NCI-H146 (cell line): ENCODE data around the gene PGAM2.
A peak's percentile ranks its signal among the peaks of the same experiment; 100 is the strongest.

Experiments
- DNase-seq: peaks from one replicate; lab custom pipeline; 2025; lab: John Stamatoyannopoulos, UW

Gene PGAM2

DNA sequence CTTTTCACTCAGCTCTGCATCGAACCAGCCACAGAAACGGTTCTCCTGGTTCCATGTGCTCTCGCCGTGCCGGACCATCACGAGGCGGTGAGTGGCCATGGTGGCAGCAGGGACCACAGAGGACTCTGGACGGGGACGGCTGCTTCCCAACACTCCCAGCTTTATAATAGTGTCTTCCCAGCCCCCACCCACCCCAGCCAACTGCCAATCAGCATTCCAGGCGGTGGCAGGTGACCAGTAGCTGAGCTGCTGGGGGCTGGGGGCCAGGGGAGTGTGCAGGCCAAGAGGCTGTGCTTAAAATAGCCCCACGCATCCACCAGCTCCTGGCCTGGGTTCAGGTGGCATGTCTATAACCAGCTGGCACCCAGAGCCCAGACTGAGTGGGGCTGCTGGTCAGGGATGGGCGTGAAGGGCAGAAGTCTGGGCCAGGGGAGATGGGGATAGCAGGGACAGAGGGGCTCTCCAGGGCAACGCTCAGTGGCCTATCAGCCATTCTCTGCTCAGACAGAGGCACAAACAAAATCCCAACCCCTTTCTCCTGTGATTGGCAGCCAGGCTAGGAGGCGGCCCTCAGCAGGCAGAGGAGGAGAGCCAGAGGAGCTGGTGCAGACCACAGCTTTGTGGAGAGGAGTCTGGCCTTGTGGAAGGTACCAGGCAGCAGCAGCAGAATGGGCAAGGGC, at the start of gene PGAM2:
PGAM2 (minus strand) TSS at position 137 of the 680 bp plus-strand sequence; CDS start at position 99, 38 bp downstream.
- peak; percentile 87 for DNase-seq

DNA sequence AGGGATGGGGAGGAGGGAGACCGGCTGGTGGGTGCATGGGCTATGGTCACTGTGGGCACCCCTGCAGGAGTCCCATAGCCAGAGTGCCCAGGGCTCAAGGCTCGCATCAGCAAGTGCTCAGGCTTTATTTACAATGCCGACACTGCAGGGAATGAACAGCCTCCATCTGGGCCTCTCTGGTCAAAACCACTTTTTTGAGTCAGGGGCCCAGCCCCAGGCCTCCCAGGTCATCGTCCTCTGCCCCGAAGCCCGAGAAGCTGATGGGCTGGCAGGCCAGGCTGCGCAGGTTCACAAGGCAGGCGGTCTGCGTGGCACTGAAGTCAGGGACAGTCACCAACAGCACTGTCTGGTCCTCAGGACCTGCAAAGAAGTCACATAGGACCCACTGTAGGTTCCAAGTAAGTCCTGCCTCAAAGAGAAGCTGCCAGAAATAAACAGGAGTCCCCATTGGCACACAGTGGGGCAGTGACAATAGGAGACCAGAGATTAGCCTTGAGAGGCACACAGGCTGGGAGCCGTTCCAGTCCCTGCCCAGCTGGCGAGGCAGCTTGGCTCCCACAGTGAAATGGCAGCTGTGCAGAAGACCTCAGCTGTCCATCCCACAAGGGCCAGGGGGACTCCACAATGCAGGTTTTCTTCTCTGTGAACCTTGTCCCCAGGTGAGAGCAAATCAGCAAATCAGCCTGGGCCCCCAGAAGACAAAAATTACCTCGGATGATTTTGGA, 49.4 kb upstream of the PGAM2 start:
- DNase-seq, result no peak

DNA sequence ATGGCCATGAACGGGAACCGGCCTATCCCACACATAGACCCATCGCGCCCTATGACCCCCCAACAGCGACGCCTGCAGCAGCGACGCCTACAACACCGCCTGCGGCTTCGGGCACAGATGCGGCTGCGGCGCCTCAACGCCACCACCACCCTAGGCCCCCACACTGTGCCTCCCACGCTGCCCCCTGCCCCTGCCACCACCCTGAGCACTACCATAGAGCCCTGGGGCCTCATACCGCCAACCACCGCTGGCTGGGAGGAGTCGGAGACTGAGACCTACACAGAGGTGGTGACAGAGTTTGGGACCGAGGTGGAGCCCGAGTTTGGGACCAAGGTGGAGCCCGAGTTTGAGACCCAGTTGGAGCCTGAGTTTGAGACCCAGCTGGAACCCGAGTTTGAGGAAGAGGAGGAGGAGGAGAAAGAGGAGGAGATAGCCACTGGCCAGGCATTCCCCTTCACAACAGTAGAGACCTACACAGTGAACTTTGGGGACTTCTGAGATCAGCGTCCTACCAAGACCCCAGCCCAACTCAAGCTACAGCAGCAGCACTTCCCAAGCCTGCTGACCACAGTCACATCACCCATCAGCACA, 48.5 kb upstream of the PGAM2 start:
- DNase-seq, result no peak

DNA sequence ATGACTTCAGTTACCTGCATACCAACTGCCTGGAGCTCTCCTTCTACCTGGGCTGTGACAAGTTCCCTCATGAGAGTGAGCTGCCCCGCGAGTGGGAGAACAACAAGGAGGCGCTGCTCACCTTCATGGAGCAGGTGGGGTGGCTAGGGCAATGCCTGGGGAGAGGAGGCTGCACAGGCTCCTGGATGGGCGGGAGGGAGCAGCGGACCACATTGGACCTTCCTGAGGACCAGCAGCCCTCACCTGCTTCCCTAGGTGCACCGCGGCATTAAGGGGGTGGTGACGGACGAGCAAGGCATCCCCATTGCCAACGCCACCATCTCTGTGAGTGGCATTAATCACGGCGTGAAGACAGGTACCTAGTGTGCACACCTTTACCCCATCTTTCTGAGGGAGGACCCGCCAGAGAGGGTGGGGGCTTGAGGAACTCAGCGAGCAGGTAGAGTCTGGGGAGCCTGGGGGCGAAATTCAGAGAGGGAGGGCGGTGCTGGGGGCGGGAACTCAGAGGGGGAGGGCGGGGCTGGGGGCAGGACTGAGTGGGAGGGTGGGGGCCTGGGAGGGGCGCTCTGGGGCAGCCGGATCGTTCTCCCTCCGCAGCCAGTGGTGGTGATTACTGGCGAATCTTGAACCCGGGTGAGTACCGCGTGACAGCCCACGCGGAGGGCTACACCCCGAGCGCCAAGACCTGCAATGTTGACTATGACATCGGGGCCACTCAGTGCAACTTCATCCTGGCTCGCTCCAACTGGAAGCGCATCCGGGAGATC, 47.8 kb upstream of the PGAM2 start:
- no peak for DNase-seq

DNA sequence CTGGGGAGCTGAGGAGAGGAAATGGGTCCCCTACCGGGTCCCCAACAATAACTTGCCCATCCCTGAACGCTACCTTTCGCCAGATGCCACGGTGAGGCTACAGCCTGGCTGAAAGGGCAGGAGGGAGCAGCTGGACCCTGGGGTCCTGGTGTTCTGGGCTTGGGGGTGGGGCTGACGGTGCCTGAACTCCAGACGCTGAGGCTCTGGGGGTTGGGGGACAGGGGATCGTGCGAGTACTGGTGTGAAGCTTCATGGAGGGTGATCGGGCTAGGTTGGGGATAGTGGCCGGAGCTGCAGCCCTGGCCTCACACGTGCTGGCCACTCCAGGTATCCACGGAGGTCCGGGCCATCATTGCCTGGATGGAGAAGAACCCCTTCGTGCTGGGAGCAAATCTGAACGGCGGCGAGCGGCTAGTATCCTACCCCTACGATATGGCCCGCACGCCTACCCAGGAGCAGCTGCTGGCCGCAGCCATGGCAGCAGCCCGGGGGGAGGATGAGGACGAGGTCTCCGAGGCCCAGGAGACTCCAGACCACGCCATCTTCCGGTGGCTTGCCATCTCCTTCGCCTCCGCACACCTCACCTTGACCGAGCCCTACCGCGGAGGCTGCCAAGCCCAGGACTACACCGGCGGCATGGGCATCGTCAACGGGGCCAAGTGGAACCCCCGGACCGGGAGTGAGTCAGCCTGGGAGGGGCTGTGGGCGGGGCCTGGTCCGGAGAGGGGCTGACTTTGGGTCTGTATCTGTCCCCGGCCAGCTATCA, 47.0 kb upstream of the PGAM2 start:
- DNase-seq, result no peak

DNA sequence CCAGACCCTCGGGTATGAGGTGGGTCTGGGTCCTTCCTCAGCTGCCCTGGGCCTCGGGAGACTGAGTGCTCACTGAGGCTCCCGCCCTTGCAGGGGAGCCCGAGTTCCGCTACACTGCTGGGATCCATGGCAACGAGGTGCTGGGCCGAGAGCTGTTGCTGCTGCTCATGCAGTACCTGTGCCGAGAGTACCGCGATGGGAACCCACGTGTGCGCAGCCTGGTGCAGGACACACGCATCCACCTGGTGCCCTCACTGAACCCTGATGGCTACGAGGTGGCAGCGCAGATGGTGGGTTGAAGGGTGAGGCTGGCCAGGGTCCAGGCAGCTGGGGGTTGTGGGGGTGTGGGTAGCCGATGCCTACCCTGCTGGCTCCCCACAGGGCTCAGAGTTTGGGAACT, 46.4 kb upstream of the PGAM2 start:
- DNase-seq, result no peak

DNA sequence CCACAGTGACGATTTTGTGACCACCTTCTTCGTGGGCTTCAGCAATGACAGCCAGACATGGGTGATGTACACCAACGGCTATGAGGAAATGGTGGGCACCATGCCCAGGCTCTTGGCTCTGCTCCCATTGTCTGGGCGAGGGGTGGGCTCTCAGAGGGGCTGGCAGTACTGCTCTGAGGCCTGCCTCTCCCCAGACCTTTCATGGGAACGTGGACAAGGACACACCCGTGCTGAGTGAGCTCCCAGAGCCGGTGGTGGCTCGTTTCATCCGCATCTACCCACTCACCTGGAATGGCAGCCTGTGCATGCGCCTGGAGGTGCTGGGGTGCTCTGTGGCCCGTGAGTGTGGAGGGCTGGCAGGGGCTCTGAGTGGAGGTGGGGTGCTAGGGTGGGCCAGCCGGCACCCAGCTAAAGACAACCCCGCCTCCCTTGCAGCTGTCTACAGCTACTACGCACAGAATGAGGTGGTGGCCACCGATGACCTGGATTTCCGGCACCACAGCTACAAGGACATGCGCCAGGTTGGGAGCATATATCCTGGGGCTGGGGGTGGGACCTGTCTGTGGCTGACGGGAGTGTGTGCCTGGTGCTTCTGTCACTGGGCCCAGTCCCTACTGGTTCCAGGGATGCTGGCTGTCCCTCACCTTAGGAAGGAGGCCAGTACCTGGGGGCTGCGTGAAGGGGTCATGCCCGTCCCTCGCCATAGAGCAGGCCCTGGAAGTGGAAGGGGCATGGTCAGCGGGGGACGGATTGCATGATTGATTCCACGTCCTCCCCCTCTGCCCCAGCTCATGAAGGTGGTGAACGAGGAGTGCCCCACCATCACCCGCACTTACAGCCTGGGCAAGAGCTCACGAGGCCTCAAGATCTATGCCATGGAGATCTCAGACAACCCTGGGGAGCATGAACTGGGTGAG, 45.6 kb upstream of the PGAM2 start:
- no peak for DNase-seq

DNA sequence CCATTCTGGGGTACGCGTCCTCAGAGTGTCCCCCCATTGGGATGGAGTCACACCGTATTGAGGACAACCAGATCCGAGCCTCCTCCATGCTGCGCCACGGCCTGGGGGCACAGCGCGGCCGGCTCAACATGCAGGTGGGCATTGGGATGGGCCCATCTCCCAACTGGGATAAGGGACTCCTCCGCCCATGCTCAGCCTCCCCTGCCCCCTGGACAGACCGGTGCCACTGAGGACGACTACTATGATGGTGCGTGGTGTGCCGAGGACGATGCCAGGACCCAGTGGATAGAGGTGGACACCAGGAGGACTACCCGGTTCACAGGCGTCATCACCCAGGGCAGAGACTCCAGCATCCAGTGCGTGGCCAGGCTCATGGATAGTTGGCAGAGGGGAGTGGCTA, 44.6 kb upstream of the PGAM2 start:
- DNase-seq, result no peak

DNA sequence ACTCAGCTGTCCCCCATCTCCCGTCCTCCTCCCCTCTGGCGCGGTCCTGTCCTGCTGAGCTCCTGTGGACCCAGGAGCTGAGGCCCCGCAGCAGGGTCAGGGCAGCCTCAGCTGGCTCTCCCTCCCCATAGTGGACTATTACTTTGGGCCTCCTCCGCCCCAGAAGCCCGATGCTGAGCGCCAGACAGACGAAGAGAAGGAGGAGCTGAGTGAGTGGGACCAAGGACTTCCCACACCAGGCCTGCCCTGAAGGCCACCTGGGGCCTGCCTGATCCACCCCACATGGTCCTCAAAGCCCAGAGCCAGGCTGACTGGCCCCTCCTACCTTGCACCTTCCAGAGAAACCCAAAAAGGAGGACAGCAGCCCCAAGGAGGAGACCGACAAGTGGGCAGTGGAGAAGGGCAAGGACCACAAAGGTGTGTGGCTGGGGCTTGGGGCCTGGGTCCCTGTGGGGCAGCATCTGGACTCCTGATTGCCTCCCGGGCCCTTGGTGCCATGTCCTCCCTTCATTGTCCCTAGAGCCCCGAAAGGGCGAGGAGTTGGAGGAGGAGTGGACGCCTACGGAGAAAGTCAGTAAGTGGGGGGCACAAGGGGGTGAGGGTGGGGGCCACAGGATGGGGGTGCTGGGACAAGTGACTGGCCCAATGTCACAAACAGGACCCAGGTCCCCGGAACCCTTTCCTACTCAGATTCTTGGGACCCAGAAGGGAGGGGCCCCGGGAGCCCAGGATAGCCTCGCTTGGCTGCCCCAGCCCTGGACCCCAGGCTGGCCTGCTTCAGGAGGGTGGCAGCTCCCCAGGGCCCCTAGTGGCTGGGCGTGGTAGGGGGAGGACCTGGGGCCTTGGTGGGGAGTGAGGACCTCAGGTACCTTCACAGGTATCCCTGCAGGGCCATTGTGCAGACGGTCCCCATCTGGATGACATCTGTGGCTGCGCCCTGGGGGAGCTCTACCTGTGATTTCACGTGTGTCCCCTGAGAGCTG, 43.7 kb upstream of the PGAM2 start:
- DNase-seq, result no peak

DNA sequence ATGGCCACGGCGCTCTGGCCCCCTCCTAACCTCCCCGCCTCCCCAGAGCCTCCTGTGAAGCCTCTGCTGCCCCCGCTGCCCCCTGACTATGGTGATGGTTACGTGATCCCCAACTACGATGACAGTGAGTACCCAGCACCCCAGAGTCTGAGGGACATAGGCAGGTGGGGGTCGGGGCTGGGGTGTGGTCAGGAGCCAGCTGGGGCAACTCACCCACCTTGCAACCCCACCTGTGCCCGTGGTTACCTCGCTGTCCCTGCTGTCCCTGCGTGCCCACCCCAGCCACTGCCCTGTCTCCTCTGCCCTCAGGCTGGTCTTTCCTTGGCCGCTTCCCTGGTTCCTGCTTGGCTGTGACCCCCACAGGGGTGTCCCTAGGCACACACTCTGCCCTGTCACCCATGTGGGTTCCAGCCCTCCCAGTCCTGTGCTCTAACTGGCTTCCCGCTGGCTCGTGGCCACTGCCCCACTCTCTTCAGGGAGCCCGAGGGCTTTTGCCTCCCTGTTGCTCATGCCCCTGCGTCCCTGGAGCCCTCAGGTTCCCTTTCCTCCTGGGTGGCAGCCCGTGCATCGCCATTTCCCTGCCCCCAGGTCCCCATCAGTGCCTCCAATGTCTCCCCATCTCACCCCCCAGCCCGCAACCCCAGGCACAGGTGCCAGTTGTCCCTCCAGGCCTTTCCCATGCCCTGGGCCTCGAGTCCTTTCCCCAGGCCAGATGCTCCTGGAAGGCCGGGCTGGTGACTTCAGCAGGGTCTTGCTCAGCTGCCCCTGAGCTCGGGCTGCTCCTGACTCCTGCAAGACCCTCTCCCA, 42.8 kb upstream of the PGAM2 start:
- DNase-seq, result no peak

DNA sequence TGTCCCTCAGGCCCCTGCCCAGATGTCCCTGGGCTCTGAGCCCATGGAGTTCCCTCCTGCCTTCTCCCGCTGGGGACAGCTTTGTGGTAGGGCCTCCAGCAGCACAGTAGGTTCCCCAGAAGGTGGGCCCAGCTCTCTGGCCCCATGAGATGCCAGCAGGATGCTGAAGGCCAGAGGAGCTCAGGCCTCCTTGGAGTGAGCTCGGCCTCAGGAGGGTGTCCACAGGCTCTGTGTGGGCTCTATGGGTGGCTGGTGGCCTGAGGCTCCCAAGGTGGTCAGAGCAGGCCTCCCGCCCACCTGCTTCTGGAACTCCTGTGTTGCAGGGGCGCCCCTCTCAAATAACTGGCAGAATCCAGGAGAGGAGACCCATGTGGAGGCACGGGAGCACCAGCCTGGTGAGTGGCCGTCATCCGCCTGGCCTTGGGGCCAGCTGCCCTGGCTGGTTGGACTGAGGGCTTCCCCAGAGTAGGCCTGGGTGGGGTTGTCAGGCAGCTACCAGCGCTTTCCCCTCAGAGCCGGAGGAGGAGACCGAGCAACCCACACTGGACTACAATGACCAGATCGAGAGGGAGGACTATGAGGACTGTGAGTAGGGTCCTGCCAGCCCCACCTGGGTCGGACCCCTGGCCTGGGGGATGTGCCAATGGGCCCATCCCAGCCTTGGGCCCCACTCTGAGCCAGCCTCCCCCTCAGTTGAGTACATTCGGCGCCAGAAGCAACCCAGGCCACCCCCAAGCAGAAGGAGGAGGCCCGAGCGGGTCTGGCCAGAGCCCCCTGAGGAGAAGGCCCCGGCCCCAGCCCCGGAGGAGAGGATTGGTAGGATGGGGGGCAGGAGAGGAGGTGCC, 42.0 kb upstream of the PGAM2 start:
- DNase-seq, result no peak

DNA sequence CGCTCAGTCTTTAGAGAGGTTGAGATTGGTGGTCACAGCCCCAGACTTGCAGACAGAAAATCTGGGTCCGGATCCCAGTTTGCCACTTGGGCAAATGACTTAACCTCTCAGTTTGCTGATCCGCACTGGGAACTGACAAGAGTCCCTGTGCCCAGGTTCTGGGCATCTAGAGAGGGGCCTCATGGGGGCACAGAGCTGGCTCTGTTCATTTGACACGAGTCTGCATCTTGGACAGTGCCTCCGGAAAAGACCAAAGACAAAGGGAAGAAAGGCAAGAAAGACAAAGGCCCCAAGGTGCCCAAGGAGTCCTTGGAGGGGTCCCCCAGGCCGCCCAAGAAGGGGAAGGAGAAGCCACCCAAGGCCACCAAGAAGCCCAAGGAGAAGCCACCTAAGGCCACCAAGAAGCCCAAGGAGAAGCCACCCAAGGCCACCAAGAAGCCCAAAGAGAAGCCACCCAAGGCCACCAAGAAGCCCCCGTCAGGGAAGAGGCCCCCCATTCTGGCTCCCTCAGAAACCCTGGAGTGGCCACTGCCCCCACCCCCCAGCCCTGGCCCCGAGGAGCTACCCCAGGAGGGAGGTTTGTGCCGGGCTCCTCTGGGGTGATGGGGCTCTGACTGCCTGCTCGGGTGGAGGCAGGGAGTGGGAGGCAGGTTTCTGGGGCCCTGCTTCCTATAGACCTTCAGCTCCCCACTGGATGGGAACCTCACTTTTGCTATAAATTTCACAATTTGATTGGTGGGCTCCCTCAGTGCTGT, 41.1 kb upstream of the PGAM2 start:
- no peak for DNase-seq

DNA sequence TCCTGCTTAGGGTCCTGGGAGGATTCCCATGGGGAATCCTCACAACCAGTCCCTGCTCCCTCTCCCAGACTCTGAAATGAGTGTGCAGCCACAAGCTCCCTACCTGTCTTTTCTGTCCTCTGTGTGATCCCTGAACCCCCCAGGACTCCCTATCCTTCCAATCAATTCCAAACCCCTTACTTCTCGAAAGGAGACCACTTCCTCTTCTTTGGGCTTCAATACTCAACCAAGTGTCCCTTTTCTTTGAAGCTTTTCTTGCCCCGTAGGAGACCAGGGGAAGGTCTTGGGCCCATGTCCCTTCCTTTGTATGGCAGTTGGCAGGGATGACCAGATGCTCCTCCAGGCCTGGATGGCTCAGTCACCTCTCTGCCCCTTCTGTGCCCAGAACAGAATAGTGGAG, 40.5 kb upstream of the PGAM2 start:
- no peak for DNase-seq

DNA sequence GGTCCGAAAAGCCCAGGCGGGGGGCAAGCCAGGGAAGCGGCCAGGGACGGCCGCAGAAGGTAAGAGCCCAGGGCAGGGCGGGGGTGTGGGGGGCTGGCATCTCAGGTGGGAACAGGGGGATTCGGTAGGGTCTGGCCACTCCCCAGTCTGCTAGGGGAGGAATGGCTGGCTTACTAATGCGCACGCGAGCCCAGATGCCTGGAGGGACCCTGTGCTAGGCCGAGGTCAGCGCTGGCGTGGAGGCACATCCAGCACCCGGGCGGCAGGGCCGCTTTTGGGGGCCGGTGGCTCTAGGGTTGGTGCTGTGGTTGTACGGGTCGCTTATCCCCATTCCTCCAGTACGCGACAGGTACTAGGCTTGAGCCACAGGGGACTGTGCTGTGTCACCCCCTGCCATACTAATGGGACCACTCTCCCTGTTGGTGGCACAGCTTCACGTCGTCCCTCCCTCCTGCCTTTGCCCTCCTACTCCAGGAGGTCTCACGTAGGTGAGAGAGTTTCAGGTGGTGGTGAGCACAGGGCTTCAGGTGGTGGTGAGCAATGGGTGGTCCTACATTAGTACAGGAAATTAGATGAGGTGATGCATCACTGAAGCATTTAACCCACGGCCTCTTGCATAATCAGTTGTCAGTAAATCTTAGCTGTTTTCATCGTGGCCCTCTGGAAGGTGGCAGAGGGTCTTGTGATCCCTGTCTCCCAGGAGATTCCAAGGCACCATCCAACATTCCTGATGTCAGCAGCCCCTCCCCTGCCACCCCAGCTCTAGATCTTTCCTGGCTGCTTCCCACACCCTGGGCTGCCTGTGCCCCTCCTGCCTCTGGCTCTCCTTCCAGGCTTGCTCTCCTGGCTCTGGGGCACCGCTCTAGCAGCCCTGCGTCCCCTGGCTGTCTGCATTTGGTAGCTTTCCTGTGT, 39.7 kb upstream of the PGAM2 start:
- DNase-seq, result no peak

DNA sequence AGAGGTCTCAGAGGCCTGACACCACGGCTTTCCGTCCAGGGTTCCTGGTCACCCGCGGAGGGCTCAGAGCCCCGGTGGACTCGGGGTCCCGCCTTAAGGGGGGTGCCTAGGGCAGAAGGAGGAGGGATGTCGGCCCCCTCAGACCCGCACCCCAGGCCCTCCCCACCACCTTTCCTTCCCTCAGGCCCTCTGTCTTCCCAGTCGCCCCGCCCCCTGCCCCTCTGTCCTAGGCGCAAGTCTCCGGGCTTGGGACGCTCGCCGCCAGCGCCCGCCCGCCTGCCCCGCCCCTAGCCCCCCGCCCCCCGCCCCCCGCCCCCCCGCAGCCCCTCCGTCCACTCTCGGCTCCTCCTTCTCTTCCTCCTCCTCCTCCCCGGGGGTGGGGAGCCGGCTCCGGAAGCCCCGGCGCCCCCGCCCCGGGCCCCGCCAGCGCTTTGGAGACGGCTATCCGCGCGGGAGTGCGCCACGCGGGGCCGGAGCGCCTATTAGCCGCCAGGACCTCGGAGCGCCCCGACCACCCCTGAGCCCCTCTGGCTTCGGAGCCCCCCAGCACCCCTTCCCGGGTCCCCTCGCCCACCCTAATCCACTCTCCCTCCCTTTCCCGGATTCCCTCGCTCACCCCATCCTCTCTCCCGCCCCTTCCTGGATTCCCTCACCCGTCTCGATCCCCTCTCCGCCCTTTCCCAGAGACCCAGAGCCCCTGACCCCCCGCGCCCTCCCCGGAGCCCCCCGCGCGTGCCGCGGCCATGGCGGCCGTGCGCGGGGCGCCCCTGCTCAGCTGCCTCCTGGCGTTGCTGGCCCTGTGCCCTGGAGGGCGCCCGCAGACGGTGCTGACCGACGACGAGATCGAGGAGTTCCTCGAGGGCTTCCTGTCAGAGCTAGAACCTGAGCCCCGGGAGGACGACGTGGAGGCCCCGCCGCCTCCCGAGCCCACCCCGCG, 38.8 kb upstream of the PGAM2 start, which contains the start of gene AEBP1:
AEBP1 (plus strand) TSS at position 423 of the 937 bp plus-strand sequence; CDS start at position 744, 321 bp downstream.
- DNase-seq, result peak; percentile 59
